GM23248 (cell line): Measurements from ENCODE around the gene MAT2A.

Experiments
- EZH2 ChIP-seq: fragments of 200-600 bp; sonication (generic); IDR thresholded peaks from 2 replicates; pipeline ENCODE4 v1.6.1; 2018; ENCODE audit warnings: antibody characterized with exemption, mild to moderate bottlenecking; ENCODE audit not compliant: insufficient read depth, poor library complexity, severe bottlenecking
- EZH2phosphoT487 ChIP-seq: fragments of 200-600 bp; sonication (generic); IDR thresholded peaks from 2 replicates; pipeline ENCODE4 v1.6.1; 2018; ENCODE audit warnings: antibody characterized with exemption, moderate library complexity, mild to moderate bottlenecking, low read depth; ENCODE audit not compliant: insufficient read depth

DNA sequence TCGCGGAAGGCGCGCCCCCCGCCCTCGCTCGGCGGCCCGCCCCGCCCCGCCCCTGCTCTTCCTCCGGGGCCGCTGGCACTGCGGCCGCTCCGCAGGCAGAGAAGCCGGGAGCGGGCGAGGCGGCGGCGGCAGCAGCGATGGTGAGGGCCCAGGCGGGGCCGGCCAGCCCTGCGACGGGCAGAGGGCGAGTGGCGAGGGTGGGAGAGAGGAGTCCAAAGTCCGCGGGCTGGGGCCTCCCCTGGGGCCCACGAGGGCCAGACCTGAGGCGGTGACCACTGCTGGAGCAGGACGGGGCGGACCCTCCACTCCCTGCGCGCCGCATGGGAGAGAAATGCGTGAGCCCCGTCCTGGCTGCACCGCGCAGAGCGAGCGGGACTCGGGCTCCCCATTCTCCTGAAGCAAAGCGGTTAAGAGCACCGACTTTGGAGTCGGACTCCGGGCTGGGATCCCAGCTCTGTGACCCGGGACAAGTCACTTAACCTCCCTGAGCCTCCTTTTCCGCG, 45.4 kb downstream of the MAT2A start, which contains the start of gene VAMP5:
- TF ChIP-seq EZH2 (no peak), EZH2phosphoT487 (no peak)
